ENCODE measurements around the gene TBX1. TPM values are rescaled to one million over a fixed set of nuclear protein-coding genes. Genes with fewer than 3 reads are reported as not detected.

Gene TBX1
- total RNA-seq, 1 experiment from 2014 or later = 3.9 TPM

GRCh38 chr22:19802001-19802893 is 41.7 kb downstream of the TBX1 start (continued):
- TF ChIP-seq CBX3 (IDR thresholded peaks at IDR 0.05; ENCODE audit: low read depth) (no peak), ELF1 (IDR thresholded peaks at IDR 0.05; ENCODE audit: borderline replicate concordance, low read depth) (no peak), EGR1 (IDR thresholded peaks at IDR 0.05; ENCODE audit: low read depth) (no peak), ATF3 (IDR thresholded peaks at IDR 0.05) (no peak), ZFX (IDR thresholded peaks at IDR 0.05) (no peak), JUND (IDR thresholded peaks at IDR 0.05) (no peak)
- TF ChIP-seq, protein P1, sequence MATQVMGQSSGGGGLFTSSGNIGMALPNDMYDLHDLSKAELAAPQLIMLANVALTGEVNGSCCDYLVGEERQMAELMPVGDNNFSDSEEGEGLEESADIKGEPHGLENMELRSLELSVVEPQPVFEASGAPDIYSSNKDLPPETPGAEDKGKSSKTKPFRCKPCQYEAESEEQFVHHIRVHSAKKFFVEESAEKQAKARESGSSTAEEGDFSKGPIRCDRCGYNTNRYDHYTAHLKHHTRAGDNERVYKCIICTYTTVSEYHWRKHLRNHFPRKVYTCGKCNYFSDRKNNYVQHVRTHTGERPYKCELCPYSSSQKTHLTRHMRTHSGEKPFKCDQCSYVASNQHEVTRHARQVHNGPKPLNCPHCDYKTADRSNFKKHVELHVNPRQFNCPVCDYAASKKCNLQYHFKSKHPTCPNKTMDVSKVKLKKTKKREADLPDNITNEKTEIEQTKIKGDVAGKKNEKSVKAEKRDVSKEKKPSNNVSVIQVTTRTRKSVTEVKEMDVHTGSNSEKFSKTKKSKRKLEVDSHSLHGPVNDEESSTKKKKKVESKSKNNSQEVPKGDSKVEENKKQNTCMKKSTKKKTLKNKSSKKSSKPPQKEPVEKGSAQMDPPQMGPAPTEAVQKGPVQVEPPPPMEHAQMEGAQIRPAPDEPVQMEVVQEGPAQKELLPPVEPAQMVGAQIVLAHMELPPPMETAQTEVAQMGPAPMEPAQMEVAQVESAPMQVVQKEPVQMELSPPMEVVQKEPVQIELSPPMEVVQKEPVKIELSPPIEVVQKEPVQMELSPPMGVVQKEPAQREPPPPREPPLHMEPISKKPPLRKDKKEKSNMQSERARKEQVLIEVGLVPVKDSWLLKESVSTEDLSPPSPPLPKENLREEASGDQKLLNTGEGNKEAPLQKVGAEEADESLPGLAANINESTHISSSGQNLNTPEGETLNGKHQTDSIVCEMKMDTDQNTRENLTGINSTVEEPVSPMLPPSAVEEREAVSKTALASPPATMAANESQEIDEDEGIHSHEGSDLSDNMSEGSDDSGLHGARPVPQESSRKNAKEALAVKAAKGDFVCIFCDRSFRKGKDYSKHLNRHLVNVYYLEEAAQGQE (IDR thresholded peaks at IDR 0.05; ENCODE audit: low read depth) = no peak
- TF ChIP-seq, protein P2, sequence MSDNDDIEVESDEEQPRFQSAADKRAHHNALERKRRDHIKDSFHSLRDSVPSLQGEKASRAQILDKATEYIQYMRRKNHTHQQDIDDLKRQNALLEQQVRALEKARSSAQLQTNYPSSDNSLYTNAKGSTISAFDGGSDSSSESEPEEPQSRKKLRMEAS (IDR thresholded peaks at IDR 0.05) = no peak

DNA sequence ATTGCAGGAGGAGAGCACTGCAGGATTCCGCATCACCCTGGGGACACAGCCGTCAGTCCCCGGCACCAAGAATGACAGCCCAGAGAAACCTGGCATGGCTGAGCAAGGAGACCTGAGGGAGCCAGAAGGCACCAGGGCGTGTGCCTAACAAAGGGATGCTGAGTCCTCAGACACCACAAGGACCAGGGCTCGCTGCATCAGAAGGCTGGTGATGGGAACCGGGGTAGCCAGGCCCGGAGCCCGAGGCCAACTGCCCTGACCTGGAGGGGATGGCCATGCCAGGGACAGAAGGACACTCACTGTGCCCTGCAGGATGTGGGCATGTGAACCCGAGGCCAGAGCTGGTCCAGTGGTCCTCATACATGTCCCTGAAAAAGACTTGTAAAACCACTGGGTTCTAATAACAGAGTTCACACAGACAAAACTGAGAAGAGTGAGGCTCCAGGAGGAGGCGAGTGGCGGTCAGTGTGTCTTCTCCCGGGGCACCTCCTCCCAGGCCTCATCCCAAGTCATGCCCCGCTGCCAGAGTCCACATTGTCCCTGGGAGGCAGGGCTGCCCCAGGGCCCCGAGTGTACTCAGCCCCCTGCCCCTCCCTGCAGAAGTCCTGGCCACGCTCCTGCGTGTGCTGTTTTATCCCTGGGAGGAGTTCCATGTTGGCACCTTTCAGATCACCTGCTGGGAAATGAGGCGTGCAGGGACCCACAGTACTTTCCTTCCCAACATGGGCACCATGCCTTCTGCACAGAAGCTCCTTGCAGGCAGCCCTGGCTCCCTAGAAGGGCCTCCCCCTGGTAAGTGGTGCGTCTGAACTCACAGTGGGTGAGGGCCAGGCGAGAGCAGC is 42.5 kb downstream of the TBX1 start:
- Histone ChIP-seq H3K4me1 (ENCODE audit: control insufficient read depth in 1 of 2, insufficient read depth in 2 of 2, low read length in 2 of 2) (peaks cover 16 to 24% of the 10 kb centered on the region in 2 experiments), H2AFZ (ENCODE audit: low read depth, low read length, poor library complexity, severe bottlenecking) (no peak overlapping the region), H3K4me3 (replicated peaks in 1 of 2; ENCODE audit: low read depth in 1 of 2, low read length in 2 of 2) (no peak overlapping the region), H3K36me3 (ENCODE audit: control insufficient read depth in 1 of 2, insufficient read depth in 2 of 2, low read length in 2 of 2) (no peaks in the 10 kb centered on the region), H3K27ac (ENCODE audit: low read depth, low read length) (no peak overlapping the region), H3K27me3 (ENCODE audit: insufficient read depth, low read length) (no peaks in the 10 kb centered on the region), H3K9ac (ENCODE audit: low read length) (no peak overlapping the region), H3K9me3 (ENCODE audit: control insufficient read depth in 1 of 2, insufficient read depth in 1 of 2, low read depth in 1 of 2, low read length in 2 of 2) (no peaks in the 10 kb centered on the region), H3K79me2 (ENCODE audit: insufficient read depth, low read length) (no peaks in the 10 kb centered on the region), H4K20me1 (ENCODE audit: insufficient read depth) (no peaks in the 10 kb centered on the region), H3K9me2 (ENCODE audit: insufficient read depth) (no peaks in the 10 kb centered on the region), H3K4me2 (ENCODE audit: low read length) (no peak overlapping the region)
- no TSS peak for BruUV-seq (replicated peaks)
- no peak for ATAC-seq
- ChIA-PET CTCF (no interaction called here), RAD21 (ENCODE audit: low non-redundant PET in 1 of 2, low total read pairs in 2 of 2, uncharacterized antibody in 2 of 2, unreplicated experiment in 2 of 2) (no interaction called here), POLR2A (no interaction called here)
- no peak for DNase-seq (ENCODE audit: low read depth, low spot score)
- intact Hi-C loops (cut with micrococcal nuclease) = no loop called here
- TF ChIP-seq CBX3 (IDR thresholded peaks at IDR 0.05; ENCODE audit: low read depth) = no peak
- no peak for TF ChIP-seq SP1 (IDR thresholded peaks at IDR 0.05; ENCODE audit: low read depth)
- no peak for TF ChIP-seq ZFX (IDR thresholded peaks at IDR 0.05)
- TF ChIP-seq RAD21 (IDR thresholded peaks at IDR 0.05; ENCODE audit: low read depth) = no peak
- TF ChIP-seq POLR2A (IDR thresholded peaks at IDR 0.05; ENCODE audit: borderline replicate concordance, extremely low read depth, insufficient read depth, insufficient read length) = no peak
- TF ChIP-seq, protein P3, sequence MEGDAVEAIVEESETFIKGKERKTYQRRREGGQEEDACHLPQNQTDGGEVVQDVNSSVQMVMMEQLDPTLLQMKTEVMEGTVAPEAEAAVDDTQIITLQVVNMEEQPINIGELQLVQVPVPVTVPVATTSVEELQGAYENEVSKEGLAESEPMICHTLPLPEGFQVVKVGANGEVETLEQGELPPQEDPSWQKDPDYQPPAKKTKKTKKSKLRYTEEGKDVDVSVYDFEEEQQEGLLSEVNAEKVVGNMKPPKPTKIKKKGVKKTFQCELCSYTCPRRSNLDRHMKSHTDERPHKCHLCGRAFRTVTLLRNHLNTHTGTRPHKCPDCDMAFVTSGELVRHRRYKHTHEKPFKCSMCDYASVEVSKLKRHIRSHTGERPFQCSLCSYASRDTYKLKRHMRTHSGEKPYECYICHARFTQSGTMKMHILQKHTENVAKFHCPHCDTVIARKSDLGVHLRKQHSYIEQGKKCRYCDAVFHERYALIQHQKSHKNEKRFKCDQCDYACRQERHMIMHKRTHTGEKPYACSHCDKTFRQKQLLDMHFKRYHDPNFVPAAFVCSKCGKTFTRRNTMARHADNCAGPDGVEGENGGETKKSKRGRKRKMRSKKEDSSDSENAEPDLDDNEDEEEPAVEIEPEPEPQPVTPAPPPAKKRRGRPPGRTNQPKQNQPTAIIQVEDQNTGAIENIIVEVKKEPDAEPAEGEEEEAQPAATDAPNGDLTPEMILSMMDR (IDR thresholded peaks at IDR 0.05 in 2 of 3, conservative IDR thresholded peaks at IDR 0.05 in 1 of 3; ENCODE audit: borderline replicate concordance in 1 of 3, insufficient read depth in 1 of 3, low read depth in 2 of 3, low read length in 2 of 3) = no peak
- TF ChIP-seq YY1 (IDR thresholded peaks at IDR 0.05; ENCODE audit: extremely low read depth, insufficient replicate concordance, low read depth, low read length) = no peak
- TF ChIP-seq, protein P2 (IDR thresholded peaks at IDR 0.05) = no peak
- TF ChIP-seq EGR1 (IDR thresholded peaks at IDR 0.05; ENCODE audit: low read depth) = no peak

All from HCT116 (cell line).